ENCODE results near the gene DCAF10. TPM values are rescaled to one million over a fixed set of nuclear protein-coding genes. Genes with fewer than 3 reads are reported as not detected.
A peak's percentile ranks its signal among the peaks of the same experiment; 100 is the strongest.

The DCAF10 gene
- total and polyA plus RNA-seq, 3 experiments from 2014 or later, result 14.9 to 27.2 (median 15.1) TPM

GRCh38 chr9:37902796-37903646 is 102.4 kb downstream of the DCAF10 start:
- H3K27me3 Mint-ChIP-seq, result peaks cover 0 to 5% of the 10 kb centered on the region in 2 donors
- peak overlapping the region; percentile 76 for H3K4me3 ChIP-seq (ENCODE audit: low read length)
- peak overlapping the region; percentile 46 to 94 (median 78) for H3K27ac Mint-ChIP-seq
- H3K9me3 Mint-ChIP-seq, result no peaks in the 10 kb centered on the region
- no peaks in the 10 kb centered on the region for H3K9me3 ChIP-seq (ENCODE audit: low read length)
- H3K4me1 ChIP-seq (ENCODE audit: insufficient read depth, low read length), result peaks cover 24% of the 10 kb centered on the region
- H3K36me3 Mint-ChIP-seq, result peaks cover 0 to 16% (median under 1%) of the 10 kb centered on the region in 3 donors
- H3K4me1 Mint-ChIP-seq, result peaks cover 23 to 39% (median 33%) of the 10 kb centered on the region in 3 donors
- ChIA-PET POLR2A (interaction anchor here (1.2 kb wide), 1 partner anchor 11 kb away, joined by 3 read pairs; no protein-coding TSS in a partner anchor), CTCF (interaction anchor here (1.0 to 1.9 kb wide), 3 partner anchors 9 to 167 kb away, joined by 3 to 6 read pairs (median 3); partner anchors contain the start of gene SHB)
- peaks cover 9% of the 10 kb centered on the region for H3K36me3 ChIP-seq (ENCODE audit: insufficient read depth, low read length)
- H3K27ac ChIP-seq (ENCODE audit: low read depth, low read length), result peak overlapping the region; percentile 64
- peak overlapping the region; percentile 88 to 97 (median 90) for H3K4me3 Mint-ChIP-seq
- no peaks in the 10 kb centered on the region for H3K27me3 ChIP-seq (ENCODE audit: insufficient read depth, low read length, poor library complexity, severe bottlenecking)
- DNase-seq, result peak in 1 of 5 donors; percentile 5

- Histone ChIP-seq H3K9me3 (ENCODE audit: low read length) (no peaks in the 10 kb centered on the region), H3K27ac (ENCODE audit: low read depth, low read length) (peak within 1 kb of the TSS; percentile 64), H3K36me3 (ENCODE audit: insufficient read depth, low read length) (peaks cover 6% of the 10 kb centered on the region), H3K4me1 (ENCODE audit: insufficient read depth, low read length) (peaks cover 24% of the 10 kb centered on the region), H3K27me3 (ENCODE audit: insufficient read depth, low read length, poor library complexity, severe bottlenecking) (no peaks in the 10 kb centered on the region), H3K4me3 (ENCODE audit: low read length) (peak within 1 kb of the TSS; percentile 76)
- peak within 1 kb of the TSS; percentile 91 to 95 (median 94) for H3K27ac Mint-ChIP-seq
- DNase-seq, result peak; percentile 91 to 96 (median 93)
- peaks cover 0 to 5% of the 10 kb centered on the region in 2 donors for H3K27me3 Mint-ChIP-seq
- ChIA-PET CTCF (interaction anchor here (0.7 to 1.9 kb wide), 4 partner anchors 8 to 166 kb away, joined by 3 to 6 read pairs (median 4); partner anchors contain the start of gene SHB), POLR2A (interaction anchor here (1.2 kb wide), 1 partner anchor 10 kb away, joined by 3 read pairs; no protein-coding TSS in a partner anchor)
- H3K36me3 Mint-ChIP-seq, result peaks cover 0 to 13% (median 0%) of the 10 kb centered on the region in 3 donors
- peak within 1 kb of the TSS; percentile 88 to 97 (median 90) for H3K4me3 Mint-ChIP-seq
- H3K9me3 Mint-ChIP-seq, result no peaks in the 10 kb centered on the region
- H3K4me1 Mint-ChIP-seq, result peaks cover 23 to 39% (median 33%) of the 10 kb centered on the region in 3 donors
These were observed 103.2 kb downstream of the DCAF10 start, which contains the start of gene SLC25A51 for GRCh38 chr9:37903647-37904444. Gene SLC25A51, minus strand, starts transcription at chr9:37904127. Its CDS starts 15,577 bp downstream, at chr9:37888550.

GRCh38 chr9:37904445-37905130 is 104.0 kb downstream of the DCAF10 start:
- Histone ChIP-seq H3K4me3 (ENCODE audit: low read length) (peak overlapping the region; percentile 76), H3K27me3 (ENCODE audit: insufficient read depth, low read length, poor library complexity, severe bottlenecking) (no peaks in the 10 kb centered on the region), H3K9me3 (ENCODE audit: low read length) (no peaks in the 10 kb centered on the region), H3K4me1 (ENCODE audit: insufficient read depth, low read length) (peaks cover 24% of the 10 kb centered on the region), H3K27ac (ENCODE audit: low read depth, low read length) (peak overlapping the region; percentile 64), H3K36me3 (ENCODE audit: insufficient read depth, low read length) (no peaks in the 10 kb centered on the region)
- H3K4me3 Mint-ChIP-seq, result peak overlapping the region; percentile 88 to 97 (median 90)
- H3K36me3 Mint-ChIP-seq, result peaks cover 0 to 10% (median 0%) of the 10 kb centered on the region in 3 donors
- H3K9me3 Mint-ChIP-seq, result no peaks in the 10 kb centered on the region
- ChIA-PET CTCF (interaction anchor here (0.7 to 1.3 kb wide), 2 partner anchors 9 to 10 kb away, joined by 3 to 6 read pairs; no protein-coding TSS in a partner anchor), POLR2A (no interaction called here)
- peaks cover 23 to 39% (median 33%) of the 10 kb centered on the region in 3 donors for H3K4me1 Mint-ChIP-seq
- peaks cover 0 to 5% of the 10 kb centered on the region in 2 donors for H3K27me3 Mint-ChIP-seq
- no peak for DNase-seq
- peak overlapping the region; percentile 91 to 95 (median 94) for H3K27ac Mint-ChIP-seq

GRCh38 chr9:37905131-37905505 is 104.5 kb downstream of the DCAF10 start:
- peaks cover 0 to 5% of the 10 kb centered on the region in 2 donors for H3K27me3 Mint-ChIP-seq
- peak overlapping the region in 5 of 7 donors; percentile 19 to 97 (median 90) for H3K4me3 Mint-ChIP-seq
- Histone ChIP-seq H3K9me3 (ENCODE audit: low read length) (no peaks in the 10 kb centered on the region), H3K4me3 (ENCODE audit: low read length) (no peak overlapping the region), H3K36me3 (ENCODE audit: insufficient read depth, low read length) (no peaks in the 10 kb centered on the region), H3K4me1 (ENCODE audit: insufficient read depth, low read length) (peaks cover 24% of the 10 kb centered on the region), H3K27me3 (ENCODE audit: insufficient read depth, low read length, poor library complexity, severe bottlenecking) (no peaks in the 10 kb centered on the region), H3K27ac (ENCODE audit: low read depth, low read length) (no peak overlapping the region)
- peaks cover 23 to 39% (median 33%) of the 10 kb centered on the region in 3 donors for H3K4me1 Mint-ChIP-seq
- peak overlapping the region in 6 of 8 donors; percentile 37 to 94 (median 90) for H3K27ac Mint-ChIP-seq
- H3K36me3 Mint-ChIP-seq, result peaks cover 0 to 8% (median 0%) of the 10 kb centered on the region in 3 donors
- no peaks in the 10 kb centered on the region for H3K9me3 Mint-ChIP-seq
- POLR2A ChIA-PET, result no interaction called here
- peak in 1 of 5 donors; percentile 28 for DNase-seq
- CTCF ChIA-PET, result interaction anchor here (1.3 kb wide), 1 partner anchor 8 kb away, joined by 6 read pairs; no protein-coding TSS in a partner anchor

- ChIA-PET CTCF (no interaction called here), POLR2A (no interaction called here)
- Mint-ChIP-seq H3K36me3 (peaks cover 0 to 5% (median 0%) of the 10 kb centered on the region in 3 donors), H3K27me3 (peaks cover 0 to 5% of the 10 kb centered on the region in 2 donors), H3K9me3 (no peaks in the 10 kb centered on the region), H3K27ac (peak overlapping the region in 4 of 8 donors; percentile 31 to 94 (median 64)), H3K4me3 (peak overlapping the region; percentile 13 to 90 (median 39)), H3K4me1 (peaks cover 21 to 37% (median 33%) of the 10 kb centered on the region in 3 donors)
- DNase-seq, result peak in 1 of 5 donors; percentile 22
- Histone ChIP-seq H3K36me3 (ENCODE audit: insufficient read depth, low read length) (no peaks in the 10 kb centered on the region), H3K4me3 (ENCODE audit: low read length) (no peak overlapping the region), H3K4me1 (ENCODE audit: insufficient read depth, low read length) (peaks cover 24% of the 10 kb centered on the region), H3K27ac (ENCODE audit: low read depth, low read length) (no peak overlapping the region), H3K9me3 (ENCODE audit: low read length) (no peaks in the 10 kb centered on the region), H3K27me3 (ENCODE audit: insufficient read depth, low read length, poor library complexity, severe bottlenecking) (no peaks in the 10 kb centered on the region)
These were observed 105.2 kb downstream of the DCAF10 start for GRCh38 chr9:37905776-37906175.

- Mint-ChIP-seq H3K27ac (peak overlapping the region in 3 of 8 donors; percentile 5 to 94 (median 13)), H3K4me3 (peak overlapping the region in 5 of 7 donors; percentile 13 to 90 (median 61)), H3K27me3 (peaks cover 0 to 5% of the 10 kb centered on the region in 2 donors), H3K9me3 (no peaks in the 10 kb centered on the region), H3K4me1 (peaks cover 20 to 33% (median 32%) of the 10 kb centered on the region in 3 donors), H3K36me3 (peaks cover 0 to 4% (median 0%) of the 10 kb centered on the region in 3 donors)
- no peaks in the 10 kb centered on the region for H3K9me3 ChIP-seq (ENCODE audit: low read length)
- DNase-seq, result peak in 1 of 5 donors; percentile 24
- ChIA-PET POLR2A (no interaction called here), CTCF (interaction anchor here (1.0 kb wide), 1 partner anchor 9 kb away, joined by 3 read pairs; no protein-coding TSS in a partner anchor)
- no peaks in the 10 kb centered on the region for H3K36me3 ChIP-seq (ENCODE audit: insufficient read depth, low read length)
- H3K4me1 ChIP-seq (ENCODE audit: insufficient read depth, low read length), result peaks cover 24% of the 10 kb centered on the region
- no peaks in the 10 kb centered on the region for H3K27me3 ChIP-seq (ENCODE audit: insufficient read depth, low read length, poor library complexity, severe bottlenecking)
- no peak overlapping the region for H3K27ac ChIP-seq (ENCODE audit: low read depth, low read length)
- no peak overlapping the region for H3K4me3 ChIP-seq (ENCODE audit: low read length)
These were observed 106.0 kb downstream of the DCAF10 start for GRCh38 chr9:37906312-37907239.

Data from CD8-positive, alpha-beta memory T cell (primary cell).